Measurements from ENCODE around the gene GALK2. TPM values are rescaled to one million over a fixed set of nuclear protein-coding genes. Genes with fewer than 3 reads are reported as not detected.
A peak's percentile ranks its signal among the peaks of the same experiment; 100 is the strongest.

Gene GALK2
- total and polyA plus RNA-seq, 5 donors = 19.2 to 37.7 (median 27.4) TPM

- no peaks in the 10 kb centered on the region for H3K27me3 ChIP-seq (ENCODE audit: control insufficient read depth, insufficient read depth)
- no peaks in the 10 kb centered on the region for H3K9me3 ChIP-seq (ENCODE audit: control insufficient read depth, low read length)
- no peak overlapping the region for H3K4me3 ChIP-seq (ENCODE audit: low read length)
- no peaks in the 10 kb centered on the region for H3K4me1 ChIP-seq (ENCODE audit: control insufficient read depth, insufficient read depth, low read length)
- DNase-seq (no peak), ATAC-seq (no peak)
- no peak overlapping the region for H3K27ac ChIP-seq (ENCODE audit: low read length)
- intact Hi-C loops (cut with DNase I) = no loop called here
These were observed 139.8 kb downstream of the GALK2 start for GRCh38 chr15:49309889-49310288.

- H3K4me1 ChIP-seq (ENCODE audit: control insufficient read depth, insufficient read depth, low read length) = no peaks in the 10 kb centered on the region
- intact Hi-C loops (cut with DNase I) = no loop called here
- no peaks in the 10 kb centered on the region for H3K9me3 ChIP-seq (ENCODE audit: control insufficient read depth, low read length)
- ATAC-seq = peak in 1 of 2 donors; percentile 54
- no peak overlapping the region for H3K4me3 ChIP-seq (ENCODE audit: low read length)
- WGBS = 97% methylated on average over 1 of the region's 1 CpG
- H3K27ac ChIP-seq (ENCODE audit: low read length) = no peak overlapping the region
- no peak for DNase-seq
- no peaks in the 10 kb centered on the region for H3K27me3 ChIP-seq (ENCODE audit: control insufficient read depth, insufficient read depth)
These were observed 143.6 kb downstream of the GALK2 start for GRCh38 chr15:49313650-49314049.

GRCh38 chr15:49314716-49315115 is 144.7 kb downstream of the GALK2 start:
- DNase-seq = peak; percentile 27 to 75 (median 65)

GRCh38 chr15:49315391-49315823 is 145.4 kb downstream of the GALK2 start:
- ATAC-seq = peak in 1 of 2 donors; percentile 57
- 45% methylated on average over 2 of the region's 2 CpGs for WGBS
- DNase-seq = no peak
- no peaks in the 10 kb centered on the region for H3K9me3 ChIP-seq (ENCODE audit: control insufficient read depth, low read length)
- no peaks in the 10 kb centered on the region for H3K27me3 ChIP-seq (ENCODE audit: control insufficient read depth, insufficient read depth)
- intact Hi-C loops (cut with DNase I) = no loop called here
- H3K4me1 ChIP-seq (ENCODE audit: control insufficient read depth, insufficient read depth, low read length) = no peaks in the 10 kb centered on the region
- no peak overlapping the region for H3K4me3 ChIP-seq (ENCODE audit: low read length)
- H3K27ac ChIP-seq (ENCODE audit: low read length) = no peak overlapping the region

More at GRCh38 chr15:49314716-49315115, 144.7 kb downstream of the GALK2 start:
- Histone ChIP-seq H3K27ac (ENCODE audit: low read length) (no peak overlapping the region), H3K4me1 (ENCODE audit: control insufficient read depth, insufficient read depth, low read length) (no peaks in the 10 kb centered on the region), H3K27me3 (ENCODE audit: control insufficient read depth, insufficient read depth) (no peaks in the 10 kb centered on the region), H3K9me3 (ENCODE audit: control insufficient read depth, low read length) (no peaks in the 10 kb centered on the region), H3K4me3 (ENCODE audit: low read length) (no peak overlapping the region)
- intact Hi-C loops (cut with DNase I) = no loop called here
- ATAC-seq = peak; percentile 52 to 87
- WGBS = 26% methylated on average over 1 of the region's 1 CpG

- WGBS = 51% methylated on average over 1 of the region's 1 CpG
- ATAC-seq = peak; percentile 47 to 76
- no peak overlapping the region for H3K27ac ChIP-seq (ENCODE audit: low read length)
These were observed 150.3 kb downstream of the GALK2 start for GRCh38 chr15:49320351-49320750.

GRCh38 chr15:49323207-49323606 is 153.2 kb downstream of the GALK2 start:
- ATAC-seq (no peak), DNase-seq (no peak)
- Histone ChIP-seq H3K4me1 (ENCODE audit: control insufficient read depth, insufficient read depth, low read length) (no peaks in the 10 kb centered on the region), H3K27me3 (ENCODE audit: control insufficient read depth, insufficient read depth) (no peaks in the 10 kb centered on the region), H3K27ac (ENCODE audit: low read length) (no peak overlapping the region), H3K9me3 (ENCODE audit: control insufficient read depth, low read length) (no peaks in the 10 kb centered on the region), H3K4me3 (ENCODE audit: low read length) (no peak overlapping the region)
- intact Hi-C loops (cut with DNase I) = no loop called here
- whole genome bisulfite sequencing = 92% methylated on average over 1 of the region's 1 CpG

More at GRCh38 chr15:49320351-49320750, 150.3 kb downstream of the GALK2 start:
- Histone ChIP-seq H3K4me3 (ENCODE audit: low read length) (no peak overlapping the region), H3K9me3 (ENCODE audit: control insufficient read depth, low read length) (no peaks in the 10 kb centered on the region), H3K4me1 (ENCODE audit: control insufficient read depth, insufficient read depth, low read length) (no peaks in the 10 kb centered on the region), H3K27me3 (ENCODE audit: control insufficient read depth, insufficient read depth) (no peaks in the 10 kb centered on the region)
- no peak for DNase-seq
- intact Hi-C loops (cut with DNase I) = no loop called here

GRCh38 chr15:49327927-49328326 is 157.9 kb downstream of the GALK2 start:
- Histone ChIP-seq H3K27me3 (ENCODE audit: control insufficient read depth, insufficient read depth) (no peaks in the 10 kb centered on the region), H3K4me1 (ENCODE audit: control insufficient read depth, insufficient read depth, low read length) (no peaks in the 10 kb centered on the region), H3K27ac (ENCODE audit: low read length) (no peak overlapping the region), H3K4me3 (ENCODE audit: low read length) (no peak overlapping the region), H3K9me3 (ENCODE audit: control insufficient read depth, low read length) (no peaks in the 10 kb centered on the region)
- WGBS = 87% methylated on average over 4 of the region's 4 CpGs
- intact Hi-C loops (cut with DNase I) = no loop called here
- ATAC-seq (no peak), DNase-seq (no peak)

GRCh38 chr15:49328941-49329340 is 158.9 kb downstream of the GALK2 start:
- Histone ChIP-seq H3K4me1 (ENCODE audit: control insufficient read depth, insufficient read depth, low read length) (no peaks in the 10 kb centered on the region), H3K27ac (ENCODE audit: low read length) (no peak overlapping the region), H3K9me3 (ENCODE audit: control insufficient read depth, low read length) (no peaks in the 10 kb centered on the region), H3K4me3 (ENCODE audit: low read length) (no peak overlapping the region), H3K27me3 (ENCODE audit: control insufficient read depth, insufficient read depth) (no peaks in the 10 kb centered on the region)
- no peak for DNase-seq
- intact Hi-C loops (cut with DNase I) = no loop called here
- ATAC-seq = no peak

- H3K9me3 ChIP-seq (ENCODE audit: control insufficient read depth, low read length) = no peaks in the 10 kb centered on the region
- H3K27ac ChIP-seq (ENCODE audit: low read length) = no peak overlapping the region
- intact Hi-C loops (cut with DNase I) = no loop called here
- DNase-seq = no peak
- ATAC-seq = no peak
- no peaks in the 10 kb centered on the region for H3K4me1 ChIP-seq (ENCODE audit: control insufficient read depth, insufficient read depth, low read length)
- H3K4me3 ChIP-seq (ENCODE audit: low read length) = no peak overlapping the region
- H3K27me3 ChIP-seq (ENCODE audit: control insufficient read depth, insufficient read depth) = no peaks in the 10 kb centered on the region
These were observed 160.1 kb downstream of the GALK2 start for GRCh38 chr15:49330166-49330565.

GRCh38 chr15:49331442-49331841 is 161.4 kb downstream of the GALK2 start:
- ATAC-seq = no peak
- Histone ChIP-seq H3K4me1 (ENCODE audit: control insufficient read depth, insufficient read depth, low read length) (no peaks in the 10 kb centered on the region), H3K4me3 (ENCODE audit: low read length) (no peak overlapping the region), H3K27me3 (ENCODE audit: control insufficient read depth, insufficient read depth) (no peaks in the 10 kb centered on the region), H3K9me3 (ENCODE audit: control insufficient read depth, low read length) (no peaks in the 10 kb centered on the region), H3K27ac (ENCODE audit: low read length) (no peak overlapping the region)
- DNase-seq = no peak
- intact Hi-C loops (cut with DNase I) = no loop called here

- Histone ChIP-seq H3K4me1 (ENCODE audit: control insufficient read depth, insufficient read depth, low read length) (no peaks in the 10 kb centered on the region), H3K9me3 (ENCODE audit: control insufficient read depth, low read length) (no peaks in the 10 kb centered on the region), H3K27me3 (ENCODE audit: control insufficient read depth, insufficient read depth) (no peaks in the 10 kb centered on the region), H3K27ac (ENCODE audit: low read length) (no peak overlapping the region), H3K4me3 (ENCODE audit: low read length) (no peak overlapping the region)
- no peak for ATAC-seq
- intact Hi-C loops (cut with DNase I) = no loop called here
- WGBS = 93% methylated on average over 3 of the region's 3 CpGs
- no peak for DNase-seq
These were observed 161.9 kb downstream of the GALK2 start for GRCh38 chr15:49331951-49332350.

GRCh38 chr15:49339656-49340055 is 169.6 kb downstream of the GALK2 start:
- intact Hi-C loops (cut with DNase I) = no loop called here
- ATAC-seq = no peak
- peak in 1 of 3 donors; percentile 20 for DNase-seq
- Histone ChIP-seq H3K4me3 (ENCODE audit: low read length) (no peak overlapping the region), H3K4me1 (ENCODE audit: control insufficient read depth, insufficient read depth, low read length) (no peaks in the 10 kb centered on the region), H3K9me3 (ENCODE audit: control insufficient read depth, low read length) (no peaks in the 10 kb centered on the region), H3K27me3 (ENCODE audit: control insufficient read depth, insufficient read depth) (no peaks in the 10 kb centered on the region), H3K27ac (ENCODE audit: low read length) (no peak overlapping the region)
- 73% methylated on average over 10 of the region's 10 CpGs for WGBS

Data from right cardiac atrium (tissue), 5 donors.